Omental fat pad (tissue), 4 donors: ENCODE data around the gene ARHGEF33. TPM values are rescaled to one million over a fixed set of nuclear protein-coding genes. Genes with fewer than 3 reads are reported as not detected.

Experiments used
- ATAC-seq: fragments of 150-250 bp; one replicate; pipeline ENCODE4 v1.9.1; 2016; ENCODE audit warnings: mild to moderate bottlenecking, moderate library complexity; ENCODE audit not compliant: low FRiP score
- DNase-seq: peaks from one replicate; pipeline ENCODE4 v3.0.0-alpha.2; 2019; ENCODE audit warnings: low spot score
- total RNA-seq, 4 donors: library from RNA; depleted of rRNA; stranded (reverse); fragments of >200 nt; gene quantifications; one replicate each; pipeline ENCODE4 v1.1.0, GENCODE V29; 2016
- TF ChIP-seq, protein P1 (sequence below), 3 donors: fragments of 450-650 bp; IDR thresholded peaks; one replicate each; pipeline ENCODE4 v1.5.1; 2016 to 2017; ENCODE audit warnings: antibody characterized with exemption in 3 of 3, mild to moderate bottlenecking in 3 of 3, moderate library complexity in 2 of 3

The ARHGEF33 gene
- total RNA-seq: 1 to 10 TPM in 2 of 4 donors, under 1 TPM in 2; 0.31 to 1.6 (median 0.95) TPM

DNA sequence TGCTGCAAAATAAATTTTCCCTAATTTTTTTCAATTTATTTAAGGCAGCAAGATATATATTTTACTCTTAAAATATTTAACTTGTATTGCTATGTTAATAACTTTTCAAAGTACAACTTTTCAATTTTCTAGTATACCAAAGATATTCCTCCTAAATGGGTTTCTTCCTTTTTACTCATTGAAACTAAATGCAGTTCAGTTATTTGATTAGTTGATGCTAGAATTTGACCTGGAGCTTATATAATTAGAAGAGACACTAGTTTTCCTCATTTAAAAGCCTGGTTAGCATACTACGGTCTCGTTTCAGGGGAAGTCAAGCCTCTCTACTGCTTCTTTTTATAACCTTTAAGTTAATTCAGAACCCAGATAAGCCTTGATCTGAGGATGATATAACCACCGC is at the start of gene ARHGEF33:
Gene ARHGEF33 (plus strand): TSS at position 301 of the 400 bp plus-strand sequence. CDS start 29,573 bp downstream, outside the sequence.
- DNase-seq (no peak), ATAC-seq (no peak)
- TF ChIP-seq, protein P1, sequence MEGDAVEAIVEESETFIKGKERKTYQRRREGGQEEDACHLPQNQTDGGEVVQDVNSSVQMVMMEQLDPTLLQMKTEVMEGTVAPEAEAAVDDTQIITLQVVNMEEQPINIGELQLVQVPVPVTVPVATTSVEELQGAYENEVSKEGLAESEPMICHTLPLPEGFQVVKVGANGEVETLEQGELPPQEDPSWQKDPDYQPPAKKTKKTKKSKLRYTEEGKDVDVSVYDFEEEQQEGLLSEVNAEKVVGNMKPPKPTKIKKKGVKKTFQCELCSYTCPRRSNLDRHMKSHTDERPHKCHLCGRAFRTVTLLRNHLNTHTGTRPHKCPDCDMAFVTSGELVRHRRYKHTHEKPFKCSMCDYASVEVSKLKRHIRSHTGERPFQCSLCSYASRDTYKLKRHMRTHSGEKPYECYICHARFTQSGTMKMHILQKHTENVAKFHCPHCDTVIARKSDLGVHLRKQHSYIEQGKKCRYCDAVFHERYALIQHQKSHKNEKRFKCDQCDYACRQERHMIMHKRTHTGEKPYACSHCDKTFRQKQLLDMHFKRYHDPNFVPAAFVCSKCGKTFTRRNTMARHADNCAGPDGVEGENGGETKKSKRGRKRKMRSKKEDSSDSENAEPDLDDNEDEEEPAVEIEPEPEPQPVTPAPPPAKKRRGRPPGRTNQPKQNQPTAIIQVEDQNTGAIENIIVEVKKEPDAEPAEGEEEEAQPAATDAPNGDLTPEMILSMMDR (IDR thresholded peaks at IDR 0.05): no peak

DNA sequence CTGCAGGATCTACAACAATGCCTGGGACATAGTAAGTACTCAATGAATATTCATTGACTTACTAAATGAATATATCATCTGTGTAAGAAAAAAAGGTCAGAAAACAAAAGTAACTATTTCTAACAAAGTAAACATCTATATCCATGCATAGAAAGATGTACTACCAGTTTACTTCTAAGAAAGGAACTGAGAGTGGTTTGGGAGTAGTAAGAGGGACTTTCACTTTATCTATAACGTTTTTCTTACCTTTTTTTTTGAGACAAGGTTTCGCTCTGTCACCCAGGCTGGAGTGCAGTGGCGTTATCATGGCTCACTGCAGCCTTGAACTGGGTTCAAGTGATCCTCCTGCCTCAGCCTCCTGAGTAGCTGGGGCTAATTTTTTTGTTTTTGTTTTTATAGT is 39.6 kb upstream of the ARHGEF33 start:
- ATAC-seq (no peak), DNase-seq (no peak)
- TF ChIP-seq, protein P1 (IDR thresholded peaks at IDR 0.05): no peak

DNA sequence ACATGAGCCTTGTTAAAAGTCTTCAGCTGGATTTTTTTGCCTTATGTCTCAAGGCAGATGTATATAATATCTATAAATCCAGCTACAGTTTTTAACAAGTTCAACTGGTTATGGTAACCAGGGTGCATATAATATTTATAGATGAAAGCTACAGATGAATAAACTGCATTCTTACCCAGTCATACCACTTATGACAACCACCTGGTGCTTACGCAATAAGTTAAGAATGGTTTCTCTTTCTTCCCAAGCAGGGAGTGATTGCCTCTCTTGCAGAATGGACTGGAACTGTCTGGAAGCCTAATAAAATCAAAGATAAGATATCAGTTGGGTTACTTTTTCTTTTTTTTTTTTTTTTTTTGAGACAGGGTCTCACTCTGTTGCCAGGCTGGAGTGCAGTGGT is 33.5 kb upstream of the ARHGEF33 start:
- TF ChIP-seq, protein P1 (IDR thresholded peaks at IDR 0.05): no peak
- ATAC-seq (no peak), DNase-seq (no peak)

DNA sequence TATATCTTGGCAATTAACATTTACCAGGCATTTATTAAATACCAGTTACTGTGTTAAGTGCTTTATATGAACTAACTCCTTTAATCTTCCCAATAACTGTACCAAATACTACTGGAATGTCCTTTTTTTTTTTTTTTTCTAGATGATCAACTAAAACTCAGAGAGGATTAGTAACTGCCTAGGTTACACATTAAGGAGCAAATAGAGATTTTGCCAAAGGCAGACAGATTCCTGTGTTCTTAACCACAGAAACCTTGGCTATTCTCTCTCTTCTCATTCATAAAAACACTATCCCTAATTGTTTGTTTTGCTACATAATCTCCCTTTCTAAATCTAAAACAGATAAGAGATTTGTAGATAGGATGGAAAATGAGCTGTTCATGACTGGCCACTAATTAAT is 27.2 kb upstream of the ARHGEF33 start:
- DNase-seq: no peak
- no peak for ATAC-seq
- TF ChIP-seq, protein P1 (IDR thresholded peaks at IDR 0.05): no peak

DNA sequence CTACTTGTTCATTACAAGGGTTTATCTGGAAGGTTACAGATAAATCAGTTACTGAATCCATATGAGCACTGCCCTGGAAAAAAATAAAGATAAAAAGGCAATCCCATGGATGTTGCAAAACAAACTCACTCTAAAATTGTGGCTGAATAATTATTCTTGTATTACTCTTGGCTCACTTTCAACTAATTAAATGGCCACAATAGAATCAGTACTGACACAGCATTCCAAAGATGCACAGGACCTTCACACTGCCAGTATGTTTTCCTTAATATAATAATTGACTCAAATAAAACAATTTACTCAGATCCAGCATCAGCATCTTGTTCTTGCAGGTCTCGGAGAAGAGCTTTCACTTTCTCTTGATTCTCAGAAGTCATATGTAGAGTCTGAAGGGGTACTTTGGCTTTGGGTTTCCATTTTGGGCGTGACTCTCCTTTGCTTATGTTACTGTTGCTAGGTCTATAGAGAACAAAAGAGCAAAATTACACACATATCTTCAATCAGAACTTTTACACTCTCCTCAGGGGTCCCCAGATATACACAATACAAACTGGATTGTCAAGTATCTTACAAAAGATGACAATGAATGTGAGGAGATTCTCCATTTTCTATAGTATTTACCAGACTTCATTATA is 26.5 kb upstream of the ARHGEF33 start:
- ATAC-seq (no peak), DNase-seq (no peak)
- TF ChIP-seq, protein P1 (IDR thresholded peaks at IDR 0.05): no peak

DNA sequence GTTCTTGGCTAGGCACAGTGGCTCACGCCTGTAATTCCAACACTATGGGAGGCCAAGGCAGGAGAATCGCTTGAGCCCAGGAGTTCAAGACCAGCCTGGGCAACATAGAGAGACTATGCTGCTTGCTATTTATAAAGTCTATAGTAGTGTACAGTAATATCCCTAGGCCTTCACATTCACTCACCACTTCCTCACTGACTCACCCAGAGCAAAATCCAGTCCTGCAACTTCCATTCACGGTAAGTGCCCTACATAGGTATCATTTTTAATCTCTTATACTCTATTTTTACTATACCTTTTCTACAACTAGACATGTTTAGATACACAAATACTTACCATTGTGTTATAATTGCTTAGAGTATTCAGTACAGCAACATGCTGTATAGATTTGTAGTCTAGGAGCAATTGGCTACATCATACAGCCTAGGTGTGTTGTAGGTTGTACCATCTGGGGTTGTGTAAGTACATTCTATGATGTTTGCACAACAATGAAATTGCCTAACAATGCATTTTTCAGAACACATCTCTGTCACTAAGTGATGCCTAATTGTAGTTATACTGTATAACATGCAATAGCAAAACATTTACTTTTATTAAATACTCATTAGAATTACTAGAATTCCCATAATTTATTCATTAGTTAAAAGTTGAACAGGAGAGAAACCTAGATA is 22.8 kb upstream of the ARHGEF33 start:
- ATAC-seq (no peak), DNase-seq (no peak)
- TF ChIP-seq, protein P1 (IDR thresholded peaks at IDR 0.05): no peak

DNA sequence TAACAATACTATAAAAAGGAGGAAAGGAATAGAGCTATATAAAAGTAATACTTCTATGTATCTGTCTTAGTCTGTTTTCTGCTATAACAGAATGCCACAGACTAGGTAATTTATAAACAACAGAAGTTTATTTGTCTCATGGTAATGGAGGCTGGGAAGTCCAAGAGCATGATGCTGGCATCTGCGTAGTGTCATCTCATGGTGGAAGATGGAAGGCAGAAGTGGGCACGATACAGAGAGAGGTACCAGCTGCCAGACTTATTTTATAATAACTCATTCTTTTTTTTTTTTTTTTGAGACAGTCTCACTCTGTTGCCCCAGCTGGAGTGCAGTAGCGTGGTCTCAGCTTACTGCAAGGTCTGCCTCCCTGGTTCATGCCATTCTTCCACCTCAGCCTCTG is 18.2 kb upstream of the ARHGEF33 start:
- DNase-seq (no peak), ATAC-seq (no peak)
- TF ChIP-seq, protein P1 (IDR thresholded peaks at IDR 0.05): no peak
